GM12878 (cell line): ENCODE results near the gene TOP3A. TPM values are rescaled to one million over a fixed set of nuclear protein-coding genes. Genes with fewer than 3 reads are reported as not detected.

Experiments
- BACH1 ChIP-seq: fragments of 450-650 bp; IDR thresholded peaks from 2 replicates; pipeline ENCODE4 v1.6.1; 2017; ENCODE audit warnings: mild to moderate bottlenecking, borderline replicate concordance
- ETV6 ChIP-seq, 2 experiments: fragments of 450-650 bp in 1 of 2; IDR thresholded peaks in 1 of 2; conservative IDR thresholded peaks in 1 of 2; 2 replicates each; pipeline ENCODE4 v1.6.1; 2014; ENCODE audit warnings: antibody characterized with exemption in 1 of 2, borderline replicate concordance in 1 of 2, low read depth in 1 of 2, mild to moderate bottlenecking in 1 of 2, moderate library complexity in 1 of 2
- FOXK2 ChIP-seq: fragments of 450-650 bp; IDR thresholded peaks from 2 replicates; pipeline ENCODE4 v1.6.1; 2017; ENCODE audit warnings: mild to moderate bottlenecking, moderate library complexity
- GATAD2B ChIP-seq: fragments of 450-650 bp; conservative IDR thresholded peaks from 2 replicates; pipeline ENCODE4 v1.6.1; 2017; ENCODE audit warnings: low read depth, mild to moderate bottlenecking, moderate library complexity
- IKZF1 ChIP-seq: fragments of 450-650 bp; conservative IDR thresholded peaks from 2 replicates; pipeline ENCODE4 v1.6.1; 2017; ENCODE audit warnings: antibody characterized with exemption, mild to moderate bottlenecking
- IKZF2 ChIP-seq, 2 experiments: fragments of 450-650 bp; IDR thresholded peaks; 2 replicates each; pipeline ENCODE4 v1.6.1; 2017; ENCODE audit warnings: mild to moderate bottlenecking in 2 of 2, moderate library complexity in 2 of 2
- KAT2A ChIP-seq: conservative IDR thresholded peaks from 2 replicates; pipeline ENCODE4 v1.6.1; 2011; ENCODE audit warnings: low read depth, low read length; ENCODE audit not compliant: control insufficient read depth
- KLF5 ChIP-seq: fragments of 450-650 bp; IDR thresholded peaks from 2 replicates; pipeline ENCODE4 v1.6.1; 2014; ENCODE audit warnings: mild to moderate bottlenecking; ENCODE audit not compliant: partially characterized antibody
- PKNOX1 ChIP-seq: fragments of 450-650 bp; IDR thresholded peaks from 2 replicates; pipeline ENCODE4 v1.6.1; 2016; ENCODE audit warnings: mild to moderate bottlenecking
- POLR2AphosphoS2 ChIP-seq: IDR thresholded peaks from 2 replicates; pipeline ENCODE4 v1.6.1; 2011; ENCODE audit warnings: low read depth, mild to moderate bottlenecking, low read length, improper control_type of control experiment, moderate library complexity
- PRDM15 ChIP-seq: fragments of 450-650 bp; formaldehyde crosslinking; IDR thresholded peaks from 2 replicates; pipeline ENCODE4 v1.4.0; 2020; ENCODE audit warnings: mild to moderate bottlenecking, moderate library complexity
- SMAD5 ChIP-seq: IDR thresholded peaks from 2 replicates; pipeline ENCODE4 v1.6.1; 2016; ENCODE audit warnings: antibody characterized with exemption, low read depth
- ZNF217 ChIP-seq: fragments of 450-650 bp; IDR thresholded peaks from 2 replicates; pipeline ENCODE4 v1.6.1; 2017; ENCODE audit warnings: antibody characterized with exemption, mild to moderate bottlenecking
- ZNF24 ChIP-seq: fragments of 450-650 bp; IDR thresholded peaks from 2 replicates; pipeline ENCODE4 v1.6.1; 2017; ENCODE audit warnings: antibody characterized with exemption, mild to moderate bottlenecking
- ZNF687 ChIP-seq: fragments of 450-650 bp; IDR thresholded peaks from 2 replicates; pipeline ENCODE4 v1.6.1; 2017; ENCODE audit warnings: mild to moderate bottlenecking, moderate library complexity
- ZZZ3 ChIP-seq: IDR thresholded peaks from 2 replicates; pipeline ENCODE4 v1.6.1; 2011; ENCODE audit warnings: low read depth; ENCODE audit not compliant: control insufficient read depth, insufficient read length
- polyA plus RNA-seq, 11 experiments: library from polyadenylated mRNA; depleted of rRNA in 4 of 11; unstranded in 6 of 11; stranded (reverse) in 5 of 11; fragments of >200 nt; fragmentation: Nextera tagmentation in 4 of 11; fragmentation: Illumina TruSeq in 1 of 11; extraction: Ambion mirVana in 4 of 11; extraction: Trizol in 1 of 11; gene quantifications; 1 replicate in 1 of 11; 2 replicates in 10 of 11; pipeline versions ENCODE4 v1.2.1 to v1.2.3, GENCODE V29; 2011 to 2016; ENCODE audit warnings: inconsistent platforms in 2 of 11, missing spikeins in 2 of 11, low read depth in 1 of 11
- total RNA-seq, 4 experiments: library from RNA; depleted of rRNA in 3 of 4; stranded (reverse); fragments of >200 nt in 3 of 4; fragmentation: Illumina TruSeq in 1 of 4; extraction: Trizol in 1 of 4; gene quantifications; 2 replicates each; pipeline versions ENCODE4 v1.2.1 to v1.2.3, GENCODE V29; 2013 to 2021
- TF ChIP-seq, protein P1 (sequence below): fragments of 450-650 bp; IDR thresholded peaks from 2 replicates; pipeline ENCODE4 v1.6.1; 2017; ENCODE audit warnings: mild to moderate bottlenecking, moderate library complexity

The TOP3A gene
- total and polyA plus RNA-seq, 10 of the 15 experiments (the other 5 are each of a cell fraction or from before 2014, with no cell fraction given), result 4.2 to 51.9 (median 31.8) TPM

DNA sequence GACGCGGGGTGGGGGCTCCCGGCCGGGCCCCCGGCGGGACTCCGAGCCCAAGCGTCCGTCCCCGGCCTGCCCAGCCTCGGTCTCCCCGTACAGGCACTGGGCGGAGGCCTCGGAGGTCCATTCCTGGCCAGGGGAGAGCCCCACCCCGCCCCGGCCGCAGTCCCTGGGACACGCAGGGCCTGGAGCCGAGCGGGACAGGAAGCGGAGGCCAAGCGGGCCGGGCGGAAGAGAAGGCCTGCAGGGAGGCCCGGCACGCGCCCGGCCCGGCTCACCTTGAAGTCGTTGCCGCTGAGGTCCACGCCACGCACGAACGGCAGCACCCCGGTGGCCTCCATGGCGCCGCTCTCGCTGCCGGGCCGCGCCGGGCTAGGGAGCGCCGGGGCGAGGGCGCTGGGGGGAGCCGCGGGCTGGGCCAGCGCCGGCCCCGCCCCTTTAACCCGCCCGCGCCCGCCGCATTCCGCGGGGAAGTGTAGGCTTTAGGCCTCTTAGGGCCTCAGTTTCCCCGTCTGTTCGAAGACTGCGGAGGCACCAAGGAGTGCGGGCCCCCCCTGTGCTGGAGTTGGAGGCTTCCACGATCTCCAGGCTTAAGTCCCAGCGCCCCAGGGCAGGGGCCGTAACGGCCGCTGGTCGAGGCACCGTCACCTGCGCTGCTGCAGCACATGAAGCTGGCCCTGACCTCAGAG is 56.3 kb downstream of the TOP3A start, which contains the start of gene FLII (continued):
- TF ChIP-seq FOXK2 (no peak), IKZF1 (peak; percentile 78), BACH1 (peak; percentile 78), POLR2AphosphoS2 (peak; percentile 8; the same call in 1 of the 2 replicates), KAT2A (no peak), ZZZ3 (no peak), ZNF687 (peak; percentile 72), ETV6 (conservative IDR thresholded peaks at IDR 0.05 in 1 of 2, IDR thresholded peaks at IDR 0.05 in 1 of 2; ENCODE audit: borderline replicate concordance in 1 of 2, low read depth in 1 of 2) (no peak), ZNF217 (no peak), ZNF24 (0 out of 2 replicates have a peak, but pooled peaks have one; percentile 39), SMAD5 (no peak), KLF5 (peak; percentile 57), GATAD2B (peak; percentile 96), PKNOX1 (no peak), IKZF2 (IDR thresholded peaks at IDR 0.05) (no peak), PRDM15 (CRISPR knock-in tag) (no peak)
- TF ChIP-seq, protein P1, sequence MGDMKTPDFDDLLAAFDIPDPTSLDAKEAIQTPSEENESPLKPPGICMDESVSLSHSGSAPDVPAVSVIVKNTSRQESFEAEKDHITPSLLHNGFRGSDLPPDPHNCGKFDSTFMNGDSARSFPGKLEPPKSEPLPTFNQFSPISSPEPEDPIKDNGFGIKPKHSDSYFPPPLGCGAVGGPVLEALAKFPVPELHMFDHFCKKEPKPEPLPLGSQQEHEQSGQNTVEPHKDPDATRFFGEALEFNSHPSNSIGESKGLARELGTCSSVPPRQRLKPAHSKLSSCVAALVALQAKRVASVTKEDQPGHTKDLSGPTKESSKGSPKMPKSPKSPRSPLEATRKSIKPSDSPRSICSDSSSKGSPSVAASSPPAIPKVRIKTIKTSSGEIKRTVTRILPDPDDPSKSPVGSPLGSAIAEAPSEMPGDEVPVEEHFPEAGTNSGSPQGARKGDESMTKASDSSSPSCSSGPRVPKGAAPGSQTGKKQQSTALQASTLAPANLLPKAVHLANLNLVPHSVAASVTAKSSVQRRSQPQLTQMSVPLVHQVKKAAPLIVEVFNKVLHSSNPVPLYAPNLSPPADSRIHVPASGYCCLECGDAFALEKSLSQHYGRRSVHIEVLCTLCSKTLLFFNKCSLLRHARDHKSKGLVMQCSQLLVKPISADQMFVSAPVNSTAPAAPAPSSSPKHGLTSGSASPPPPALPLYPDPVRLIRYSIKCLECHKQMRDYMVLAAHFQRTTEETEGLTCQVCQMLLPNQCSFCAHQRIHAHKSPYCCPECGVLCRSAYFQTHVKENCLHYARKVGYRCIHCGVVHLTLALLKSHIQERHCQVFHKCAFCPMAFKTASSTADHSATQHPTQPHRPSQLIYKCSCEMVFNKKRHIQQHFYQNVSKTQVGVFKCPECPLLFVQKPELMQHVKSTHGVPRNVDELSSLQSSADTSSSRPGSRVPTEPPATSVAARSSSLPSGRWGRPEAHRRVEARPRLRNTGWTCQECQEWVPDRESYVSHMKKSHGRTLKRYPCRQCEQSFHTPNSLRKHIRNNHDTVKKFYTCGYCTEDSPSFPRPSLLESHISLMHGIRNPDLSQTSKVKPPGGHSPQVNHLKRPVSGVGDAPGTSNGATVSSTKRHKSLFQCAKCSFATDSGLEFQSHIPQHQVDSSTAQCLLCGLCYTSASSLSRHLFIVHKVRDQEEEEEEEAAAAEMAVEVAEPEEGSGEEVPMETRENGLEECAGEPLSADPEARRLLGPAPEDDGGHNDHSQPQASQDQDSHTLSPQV, result peak; percentile 29; the same call in 1 of the 2 replicates
